GM21717 (cell line): ENCODE measurements around the gene TUBE1.

Source experiments
- ATAC-seq: cut with Tn5 transposase; IDR thresholded peaks from one replicate; pipeline ENCODE4 v1.9.1; 2021; ENCODE audit warnings: mild to moderate bottlenecking, moderate library complexity; ENCODE audit not compliant: unreplicated experiment

The TUBE1 gene

DNA sequence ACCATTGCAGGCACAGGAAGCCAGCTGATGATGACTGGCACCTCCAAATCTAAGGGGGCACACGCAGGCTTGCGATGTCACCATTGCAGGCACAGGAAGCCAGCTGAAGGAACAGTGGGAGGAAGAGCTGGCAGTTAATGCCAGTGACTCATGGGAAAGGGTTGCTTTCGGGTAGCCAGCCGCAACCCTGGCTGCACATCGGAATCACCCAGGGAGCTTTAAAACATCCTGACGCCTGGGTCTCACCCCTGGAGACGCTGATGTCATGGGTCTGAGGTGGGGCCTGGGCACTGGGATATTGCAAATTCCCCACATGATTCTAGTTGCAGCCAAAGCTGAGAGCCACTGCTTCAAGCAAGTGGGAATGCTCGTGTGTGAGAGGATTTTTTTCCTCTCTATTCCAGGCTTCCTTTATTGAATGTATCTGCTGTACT lies 49.5 kb downstream of the TUBE1 start:
- no peak for ATAC-seq

- ATAC-seq, result no peak
These were observed 51.1 kb downstream of the TUBE1 start for GRCh38 chr6:112036088-112036637.

DNA sequence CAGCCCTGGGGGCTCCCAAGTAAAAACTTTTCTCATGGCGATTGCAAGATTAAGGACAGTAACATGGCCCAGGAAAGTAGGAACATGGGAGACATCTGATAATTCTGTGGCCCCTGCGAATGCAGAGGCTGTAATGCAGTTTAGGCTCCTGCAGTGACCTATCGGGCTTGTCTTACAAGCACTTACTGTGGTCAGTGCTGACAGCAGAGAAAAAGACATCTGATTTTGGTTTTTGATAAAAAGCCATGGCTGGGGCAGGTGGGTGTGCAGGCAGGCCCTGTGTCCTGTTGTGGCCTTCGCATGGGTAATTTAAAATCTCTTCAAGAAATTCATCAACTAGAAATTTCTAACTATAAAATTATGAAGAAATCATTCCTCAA lies 52.7 kb downstream of the TUBE1 start:
- ATAC-seq, result no peak

DNA sequence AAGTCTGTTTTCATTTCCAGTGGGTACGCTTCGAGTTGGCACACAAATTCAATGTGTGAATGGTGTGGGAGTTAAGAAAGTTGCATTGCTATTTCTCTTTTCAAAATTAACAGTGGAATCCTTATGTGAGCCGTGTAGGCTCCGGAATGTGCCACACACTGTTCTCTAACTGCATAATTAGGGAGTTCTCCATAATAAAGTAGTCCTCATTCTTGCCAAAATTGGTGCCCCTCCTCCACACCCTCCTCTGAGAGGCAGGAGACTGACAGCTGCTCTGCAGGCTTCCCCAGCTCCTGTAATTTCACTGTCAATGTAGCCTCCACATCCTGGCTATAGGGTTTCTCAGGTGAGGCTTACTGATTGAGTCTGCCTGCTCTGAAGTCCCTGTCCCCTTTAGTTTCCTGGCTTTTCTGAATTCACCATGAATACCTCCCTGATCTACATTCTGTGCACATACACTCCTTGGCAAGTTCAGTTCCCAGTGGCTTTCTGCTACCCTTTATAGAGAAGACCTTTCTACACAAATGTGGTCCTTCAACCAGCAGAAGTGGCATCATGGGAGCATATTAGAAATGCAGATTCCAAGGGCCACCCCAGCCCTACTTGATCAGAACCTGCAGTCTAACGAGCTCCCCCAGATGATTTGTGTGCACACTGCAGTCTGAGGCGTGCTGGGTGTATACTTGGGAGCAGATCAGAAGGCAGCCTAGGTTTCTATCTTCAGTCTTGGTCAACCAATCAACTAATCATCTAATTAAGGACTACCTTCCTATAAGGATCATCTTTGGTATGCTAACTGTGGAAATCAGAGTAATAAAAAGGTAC lies 53.3 kb downstream of the TUBE1 start:
- ATAC-seq, result no peak

DNA sequence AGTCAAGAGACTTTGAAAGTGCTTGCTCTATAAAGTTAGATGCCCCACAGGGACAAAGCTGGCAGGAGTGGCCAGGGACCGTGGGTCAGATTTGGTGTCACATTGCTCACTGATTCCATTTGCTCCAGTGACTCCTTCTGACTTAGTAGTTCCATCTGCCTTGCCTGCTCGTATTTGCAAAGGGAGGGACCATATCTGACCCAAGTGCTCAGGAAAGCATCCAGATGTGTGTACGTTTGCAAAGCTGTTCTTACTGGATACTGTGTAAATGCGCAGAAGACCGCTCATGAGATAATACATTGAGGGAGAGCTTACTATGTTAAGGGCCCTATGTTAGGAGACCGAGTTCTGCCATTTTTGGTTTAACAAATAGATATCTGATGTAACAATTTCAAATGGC lies 54.6 kb downstream of the TUBE1 start:
- no peak for ATAC-seq

GRCh38 chr6:112031960-112032359 lies 55.3 kb downstream of the TUBE1 start:
- no peak for ATAC-seq

DNA sequence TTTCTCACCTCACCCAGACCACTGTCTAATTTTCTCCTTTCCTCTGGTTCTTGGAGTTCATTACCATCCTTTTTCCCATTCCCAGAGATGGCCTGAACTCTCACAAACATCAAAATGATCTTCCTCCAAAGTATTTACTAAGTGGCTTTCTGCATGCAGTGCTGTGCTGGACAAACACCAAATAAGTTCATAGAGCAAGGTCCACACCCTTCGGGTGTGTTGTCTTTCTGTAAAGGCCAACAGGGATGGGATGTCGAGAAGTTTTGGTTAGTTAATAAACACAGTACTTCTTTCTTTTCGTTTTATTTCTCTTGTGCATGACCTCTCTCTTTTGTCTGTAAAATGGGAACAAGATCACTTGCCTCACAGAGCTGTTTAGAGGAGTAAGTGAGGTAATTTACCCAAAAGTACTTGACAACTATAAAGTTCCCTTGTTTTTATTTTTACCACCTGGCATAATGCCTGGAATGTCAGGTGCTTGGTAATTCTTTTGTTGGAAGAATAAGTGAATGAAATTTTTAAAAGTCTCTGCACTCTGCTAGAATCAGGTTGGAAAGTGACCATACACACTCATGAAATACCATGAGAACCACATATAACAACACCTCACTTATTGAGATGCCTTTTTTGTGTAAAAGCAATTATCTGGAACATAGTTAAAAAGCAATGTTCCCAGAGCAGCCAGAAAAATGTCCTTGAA lies 56.2 kb downstream of the TUBE1 start:
- ATAC-seq, result no peak

DNA sequence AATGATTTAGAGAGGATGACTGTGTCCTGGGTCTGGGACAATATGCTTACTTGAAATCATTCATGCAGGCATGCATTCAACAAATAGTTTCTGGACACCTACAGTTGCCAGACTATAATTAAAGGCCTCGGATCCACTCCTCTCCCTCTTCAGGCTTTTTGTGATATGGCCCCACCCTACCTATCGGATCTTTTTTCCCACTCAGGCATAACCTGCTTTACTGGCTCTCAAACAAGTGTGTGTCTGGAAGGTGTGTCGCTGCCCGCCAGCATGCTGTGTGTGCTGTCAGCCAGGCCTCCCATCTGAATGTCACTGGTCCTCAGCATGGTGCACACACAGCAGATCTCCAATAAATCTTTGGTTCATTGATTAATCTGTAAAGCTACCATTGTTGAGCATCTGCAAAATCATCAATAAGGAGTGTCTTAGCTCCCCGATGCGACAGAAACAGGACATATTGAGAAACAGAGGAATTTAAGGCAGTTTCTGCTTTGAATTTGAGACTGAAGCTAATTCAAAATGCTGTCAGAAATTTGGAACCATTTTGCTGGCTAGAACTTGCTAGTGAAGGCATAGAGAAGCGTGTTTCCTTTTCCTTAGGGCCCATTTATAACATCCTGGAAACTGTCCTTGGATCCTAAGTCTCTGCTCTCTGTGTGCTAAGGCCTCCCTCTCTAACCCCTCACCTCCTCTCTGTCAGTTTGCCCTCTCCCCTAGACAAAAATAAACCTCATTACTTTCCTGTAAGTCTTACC lies 56.9 kb downstream of the TUBE1 start:
- no peak for ATAC-seq

DNA sequence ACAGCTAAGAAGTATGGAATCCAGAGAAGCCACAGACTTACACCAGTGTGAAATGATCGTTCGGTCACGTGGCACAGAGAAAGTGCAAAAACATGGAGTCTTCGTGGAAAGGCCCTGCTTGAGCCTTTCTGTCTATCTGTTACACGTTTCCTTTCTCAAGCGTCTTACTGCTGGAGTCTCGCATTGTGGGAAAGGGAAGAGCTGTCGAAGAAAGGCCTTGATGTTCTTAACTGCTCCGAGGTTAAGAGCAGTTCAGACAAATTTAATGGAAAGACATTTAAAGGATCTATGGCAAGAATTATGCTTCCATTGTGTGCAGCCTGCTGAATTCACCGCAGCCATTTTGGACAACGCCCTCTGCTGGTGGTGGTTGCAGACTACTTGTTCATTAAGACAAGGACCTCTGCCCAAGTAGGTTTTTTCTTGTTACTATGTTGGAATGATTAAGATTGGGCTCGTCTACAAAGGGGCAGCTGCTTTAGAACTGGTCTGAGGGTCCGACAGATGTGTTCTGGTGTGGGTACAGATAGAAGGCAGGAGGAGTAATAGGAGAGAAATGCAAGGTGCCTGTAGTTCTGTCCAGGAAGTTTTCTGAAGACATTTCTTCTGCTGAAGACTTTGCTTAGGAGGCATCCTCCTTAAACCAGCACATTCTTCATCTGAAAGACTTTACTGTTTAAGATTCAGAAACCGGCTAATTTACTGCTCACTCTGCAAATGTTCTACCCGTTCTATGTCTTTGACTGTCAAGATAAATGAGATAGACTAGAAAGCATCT lies 58.0 kb downstream of the TUBE1 start:
- peak; percentile 79 for ATAC-seq

GRCh38 chr6:112027942-112028674 lies 59.2 kb downstream of the TUBE1 start:
- no peak for ATAC-seq

DNA sequence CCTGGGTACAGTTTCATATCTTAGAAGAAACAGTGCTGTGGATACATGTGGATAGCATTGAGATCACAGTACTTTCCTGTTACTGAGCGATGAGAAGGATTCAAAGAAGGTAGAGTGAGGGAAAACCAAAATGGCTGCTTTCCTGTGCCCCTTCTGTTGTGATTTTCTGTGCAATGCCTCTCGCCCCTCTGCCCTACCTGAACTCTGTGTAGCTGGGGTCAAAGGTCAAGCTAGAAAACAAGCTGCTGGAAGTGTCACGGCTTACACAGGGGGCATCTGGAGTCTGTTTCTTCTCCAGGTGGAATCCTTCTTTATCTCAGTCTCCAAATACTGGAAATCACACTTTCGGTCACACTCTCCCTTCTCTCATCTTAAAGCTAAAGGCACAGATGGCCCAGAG lies 60.3 kb downstream of the TUBE1 start:
- ATAC-seq, result no peak

GRCh38 chr6:112024464-112024863 lies 62.8 kb downstream of the TUBE1 start:
- no peak for ATAC-seq

DNA sequence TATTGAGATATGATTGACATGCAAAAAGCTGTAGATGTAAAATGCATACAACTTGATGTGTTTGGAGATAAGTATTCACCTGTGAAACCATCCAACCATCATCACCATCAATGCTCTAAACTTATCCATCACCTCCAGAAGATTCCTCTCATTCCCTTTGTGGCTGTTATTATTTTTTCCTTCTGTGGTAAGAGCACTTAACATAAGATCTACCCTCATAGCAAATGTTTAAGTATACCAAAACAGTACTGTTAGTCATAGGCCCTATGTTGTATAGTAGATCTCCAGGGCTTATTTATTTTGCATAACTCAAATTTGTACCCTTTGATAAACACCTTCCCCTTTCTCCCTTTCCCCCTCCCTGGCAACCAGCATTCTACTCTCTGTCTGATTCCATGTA lies 64.5 kb downstream of the TUBE1 start:
- no peak for ATAC-seq

DNA sequence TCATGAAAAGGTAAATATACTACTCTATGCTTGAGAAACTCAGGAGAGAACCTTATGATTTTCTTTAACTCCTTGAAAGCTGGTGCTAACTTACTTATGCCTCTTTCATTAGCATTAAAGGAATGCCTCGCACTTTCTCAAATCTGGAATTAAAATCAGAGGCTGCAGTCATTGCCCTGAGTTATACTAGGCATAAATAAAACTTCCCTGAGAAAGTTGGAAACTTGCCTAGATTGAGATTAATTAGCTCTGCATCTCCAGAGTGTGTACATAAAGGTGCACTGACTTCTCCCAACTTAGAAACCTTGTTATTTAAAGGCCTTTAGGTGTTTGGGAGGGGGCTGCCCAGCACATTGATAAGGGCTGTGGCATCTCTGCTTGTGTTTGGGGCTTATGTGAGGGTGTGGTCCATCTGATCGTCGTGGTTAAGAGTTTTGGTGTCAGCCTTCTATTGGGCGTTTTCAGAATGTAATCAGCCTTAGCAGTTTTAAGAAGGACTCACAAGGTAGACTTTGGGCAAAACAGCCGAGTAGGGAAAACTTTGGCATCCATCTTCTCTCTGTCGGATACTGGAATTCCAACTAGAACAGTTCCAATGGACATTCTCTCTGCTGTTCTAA lies 65.5 kb downstream of the TUBE1 start:
- no peak for ATAC-seq
